DMS53 (cell line): ENCODE results near the gene COX7B2.
A peak's percentile ranks its signal among the peaks of the same experiment; 100 is the strongest.

Source experiments
- DNase-seq: peaks from one replicate; lab custom pipeline; 2025; lab: John Stamatoyannopoulos, UW

The COX7B2 gene

GRCh38 chr4:46889410-46889809 is 19.6 kb downstream of the COX7B2 start:
- no peak for DNase-seq

- DNase-seq: peak; percentile 58
Measured at GRCh38 chr4:46886711-46887110, 22.3 kb downstream of the COX7B2 start.

GRCh38 chr4:46878641-46879040 is 30.4 kb downstream of the COX7B2 start:
- DNase-seq: no peak

GRCh38 chr4:46874811-46875210 is 34.2 kb downstream of the COX7B2 start:
- DNase-seq: no peak

GRCh38 chr4:46870411-46870810 is 38.6 kb downstream of the COX7B2 start:
- no peak for DNase-seq

GRCh38 chr4:46856333-46856732 is 52.7 kb downstream of the COX7B2 start:
- no peak for DNase-seq

GRCh38 chr4:46852800-46853199 is 56.2 kb downstream of the COX7B2 start:
- no peak for DNase-seq

GRCh38 chr4:46850026-46850425 is 59.0 kb downstream of the COX7B2 start:
- no peak for DNase-seq

GRCh38 chr4:46844325-46844917 is 64.6 kb downstream of the COX7B2 start:
- peak; percentile 88 for DNase-seq

- DNase-seq: peak; percentile 62
Measured at GRCh38 chr4:46839128-46839527, 69.9 kb downstream of the COX7B2 start.

GRCh38 chr4:46837639-46838038 is 71.4 kb downstream of the COX7B2 start:
- DNase-seq: no peak

- DNase-seq: no peak
Measured at GRCh38 chr4:46836584-46836983, 72.5 kb downstream of the COX7B2 start.

- DNase-seq: no peak
Measured at GRCh38 chr4:46830971-46831454, 78.0 kb downstream of the COX7B2 start.

GRCh38 chr4:46820154-46820553 is 88.9 kb downstream of the COX7B2 start:
- DNase-seq: no peak

- DNase-seq: no peak
Measured at GRCh38 chr4:46819095-46819494, 90.0 kb downstream of the COX7B2 start.

- DNase-seq: no peak
Measured at GRCh38 chr4:46818604-46819003, 90.4 kb downstream of the COX7B2 start.

- DNase-seq: no peak
Measured at GRCh38 chr4:46817806-46818205, 91.2 kb downstream of the COX7B2 start.

GRCh38 chr4:46804781-46805413 is 104.1 kb downstream of the COX7B2 start:
- no peak for DNase-seq

GRCh38 chr4:46793036-46793435 is 116.0 kb downstream of the COX7B2 start:
- no peak for DNase-seq

GRCh38 chr4:46781434-46782092 is 127.5 kb downstream of the COX7B2 start:
- no peak for DNase-seq

GRCh38 chr4:46765465-46765864 is 143.6 kb downstream of the COX7B2 start:
- DNase-seq: no peak

- DNase-seq: no peak
Measured at GRCh38 chr4:46730075-46730474, 179.0 kb downstream of the COX7B2 start.

- no peak for DNase-seq
Measured at GRCh38 chr4:46720055-46720454, 189.0 kb downstream of the COX7B2 start.
